HK-2 (cell line): ENCODE data around the gene CTPS1.

Experiments
- DNase-seq: peaks from one replicate; pipeline ENCODE4 v3.0.0-alpha.2; 2018; ENCODE audit not compliant: unreplicated experiment

CTPS1 gene

DNA sequence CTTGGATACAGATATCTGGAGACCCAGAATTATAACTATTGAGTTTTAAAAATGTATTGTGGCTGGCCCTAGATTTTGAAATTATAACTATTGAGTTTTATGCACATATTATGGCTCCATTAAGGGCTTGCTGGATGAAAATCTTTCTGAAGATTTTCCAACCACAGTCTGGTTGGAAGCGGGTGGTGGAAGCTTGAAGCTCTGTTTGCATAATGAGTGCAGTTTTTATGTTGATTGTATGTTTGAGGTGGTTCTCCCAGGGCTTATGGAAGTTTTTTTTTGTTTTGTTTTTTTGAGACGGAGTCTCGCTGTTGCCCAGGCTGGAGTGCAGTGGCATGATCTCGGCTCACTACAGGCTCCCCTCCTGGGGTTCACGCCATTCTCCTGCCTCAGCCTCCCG is 10.1 kb upstream of the CTPS1 start:
- no peak for DNase-seq

DNA sequence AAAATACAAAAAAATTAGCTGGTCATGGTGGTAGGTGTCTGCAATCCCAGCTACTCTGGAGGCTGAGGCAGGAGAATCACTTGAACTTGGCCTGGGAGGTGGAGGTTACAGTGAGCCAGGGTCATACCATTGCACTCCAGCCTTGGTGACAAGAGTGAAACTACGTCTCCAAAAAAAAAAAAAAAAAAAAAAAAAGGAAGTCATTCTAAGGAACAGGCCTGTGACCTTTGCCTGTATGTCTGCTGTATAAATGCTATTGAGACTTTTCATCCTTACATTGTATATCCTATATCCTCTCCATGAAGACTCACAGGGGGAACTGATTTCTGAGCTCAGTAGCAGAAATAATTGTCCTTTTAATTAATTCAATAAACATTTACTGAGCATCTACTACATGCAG is 7.5 kb upstream of the CTPS1 start:
- no peak for DNase-seq

DNA sequence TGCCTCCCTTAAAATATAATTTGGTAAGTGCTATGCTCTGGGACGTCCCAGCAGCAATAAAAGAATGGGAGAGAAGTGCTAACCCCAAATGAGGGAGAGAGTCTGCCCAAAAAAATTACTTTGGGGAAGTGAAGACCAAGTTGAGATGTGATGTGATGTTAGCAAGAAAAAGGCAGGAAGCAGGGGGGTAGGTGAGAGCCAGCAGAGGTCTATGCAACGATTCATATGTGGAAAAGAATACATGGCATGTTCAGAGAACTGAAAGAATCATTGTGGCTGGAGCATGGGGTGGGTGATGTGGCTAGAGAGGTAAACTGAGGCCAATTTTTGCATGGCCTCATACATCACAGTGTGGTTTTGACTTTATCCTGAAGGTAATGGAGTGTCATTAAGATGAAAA is 5.6 kb upstream of the CTPS1 start:
- no peak for DNase-seq

DNA sequence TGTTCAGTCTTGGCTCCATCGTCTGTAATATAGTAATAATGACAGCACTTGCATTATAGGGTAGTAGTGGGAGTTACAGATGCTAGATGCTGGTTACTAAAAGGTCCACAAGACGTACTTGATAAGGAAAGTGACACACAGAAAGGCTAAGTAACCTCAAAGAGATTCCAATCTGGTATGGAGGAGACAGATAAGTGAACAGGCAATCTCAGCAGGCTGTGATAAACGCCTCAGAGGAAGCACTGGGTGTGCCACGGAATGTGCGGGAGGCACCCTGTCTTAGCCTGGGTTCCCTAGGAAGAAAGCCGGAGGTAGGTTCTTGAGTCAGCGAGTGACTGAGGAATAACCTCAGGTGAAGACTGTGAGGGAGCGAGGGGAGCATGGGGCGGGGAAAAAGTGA is 4.6 kb upstream of the CTPS1 start:
- DNase-seq: no peak

DNA sequence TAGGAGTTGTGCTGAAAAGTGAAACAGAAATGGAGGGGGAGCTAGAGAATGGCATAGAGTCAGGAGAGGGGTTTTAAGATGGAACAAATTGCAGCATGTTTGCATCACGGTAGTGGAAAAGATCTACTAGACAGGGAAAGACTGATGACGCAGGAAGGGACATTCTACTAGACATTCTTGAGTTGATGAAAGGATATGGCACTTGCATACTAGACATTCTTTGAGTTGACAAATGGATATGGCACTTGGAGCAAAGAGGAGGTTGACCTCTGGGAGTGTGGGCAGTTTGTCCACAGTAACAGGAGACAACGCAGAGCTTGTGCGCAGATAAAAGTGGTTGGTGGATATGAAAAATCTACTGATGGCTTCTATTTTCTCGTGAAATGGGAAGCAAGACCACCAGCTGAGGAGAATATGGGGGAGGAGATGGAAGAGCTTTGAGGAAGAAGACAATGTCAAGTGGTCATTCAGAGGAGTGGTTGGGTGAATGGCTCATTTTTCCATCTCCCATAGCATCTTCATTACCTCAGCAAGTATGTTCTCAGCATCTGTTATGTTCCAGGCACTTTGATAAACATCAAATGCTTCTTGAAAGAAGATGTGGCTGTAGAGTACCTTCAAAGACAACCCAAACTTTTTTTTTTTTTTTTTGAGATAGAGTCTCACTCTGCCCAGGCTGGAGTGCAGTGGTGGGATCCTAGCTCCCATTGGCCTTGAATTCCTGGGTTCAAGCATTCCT is 2.4 kb upstream of the CTPS1 start:
- DNase-seq: no peak

DNA sequence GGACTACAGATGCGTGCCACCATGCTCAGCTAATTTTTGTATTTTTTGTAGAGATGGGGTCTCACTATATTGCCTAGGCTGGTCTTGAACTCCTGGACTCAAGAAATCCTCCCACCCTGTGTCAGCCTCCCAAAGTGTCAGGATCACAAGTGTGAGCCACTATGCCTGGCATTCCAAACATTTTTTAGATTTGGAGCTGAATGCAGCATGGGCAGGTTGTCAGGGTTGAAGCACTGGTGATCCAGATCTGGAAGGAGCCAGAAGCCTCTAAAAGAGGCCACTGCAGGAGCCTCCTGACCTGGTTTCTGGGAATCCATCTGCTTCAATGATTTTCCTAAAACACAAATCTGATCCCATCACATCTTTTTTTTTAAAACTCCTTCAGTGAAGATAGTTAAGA is 1.8 kb upstream of the CTPS1 start:
- no peak for DNase-seq

DNA sequence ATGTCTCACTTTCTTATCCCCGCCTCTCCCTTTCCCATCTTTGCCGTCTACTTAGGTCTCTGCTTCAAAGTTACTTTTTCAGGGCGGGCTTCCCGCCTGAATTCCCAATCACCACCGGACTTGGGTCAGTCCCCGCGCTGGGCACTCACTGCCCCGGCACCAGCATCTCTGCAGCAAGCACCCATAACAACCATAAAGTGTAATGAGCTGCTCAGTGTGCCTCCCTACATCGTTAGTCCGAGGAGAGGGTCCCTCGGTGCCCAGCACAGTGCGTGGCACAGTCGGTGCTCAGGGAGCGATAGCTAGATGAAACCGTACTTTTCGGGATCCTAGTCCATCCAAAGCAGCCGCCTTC is 633 bp upstream of the CTPS1 start:
- DNase-seq: no peak

DNA sequence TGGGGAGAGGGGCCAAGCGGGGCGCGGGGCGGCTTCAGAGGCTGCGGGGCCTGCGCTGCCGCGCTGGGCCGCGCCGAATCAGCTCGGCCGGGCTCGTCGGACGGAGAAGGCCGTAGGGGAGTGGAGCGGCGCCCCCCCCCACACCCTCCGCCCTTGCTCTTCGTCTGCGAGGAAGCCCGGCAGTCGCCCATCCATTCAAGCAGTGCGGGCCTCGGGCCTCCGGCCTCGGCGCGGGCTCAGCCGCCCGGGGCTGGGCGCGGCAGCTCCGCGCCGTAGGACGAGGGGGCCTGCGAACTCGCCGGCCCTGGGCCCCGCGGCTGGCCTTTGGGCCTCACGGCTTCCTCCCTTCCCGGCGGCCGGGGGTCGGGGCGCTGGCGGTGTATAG is 564 bp downstream of the CTPS1 start:
- DNase-seq: no peak

DNA sequence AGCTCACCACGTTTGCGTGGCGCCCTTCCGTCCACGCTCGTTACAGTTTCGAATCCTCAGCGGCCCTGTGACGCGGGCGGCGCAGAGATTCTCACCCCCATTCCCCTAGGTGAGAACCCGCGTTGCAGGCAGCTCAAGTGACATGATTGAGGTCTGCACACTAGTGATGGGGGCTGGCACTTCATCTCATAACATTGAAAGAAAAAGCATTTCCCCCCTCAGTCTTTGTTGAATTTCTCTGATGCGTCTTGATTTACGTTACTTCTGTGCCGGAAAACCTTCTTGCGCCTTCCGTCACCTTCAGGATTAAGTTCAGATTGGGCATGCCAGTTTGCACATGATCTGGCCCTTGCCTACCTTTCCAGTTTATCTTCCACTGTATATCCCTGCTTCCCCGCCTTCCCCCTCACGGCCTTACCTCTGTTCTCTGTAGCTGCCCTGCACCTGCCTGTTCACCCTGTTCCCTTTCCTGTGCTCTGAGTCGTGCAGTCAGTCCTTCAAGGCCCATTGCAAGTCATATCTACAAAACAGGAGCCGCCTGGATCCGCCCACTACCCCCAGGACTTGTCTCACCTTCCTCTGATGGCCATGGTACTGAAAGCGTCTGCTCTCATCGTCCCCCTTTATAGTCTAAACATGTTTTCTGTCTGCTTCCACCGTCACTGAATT is 1.1 kb downstream of the CTPS1 start:
- DNase-seq: peak; percentile 68

DNA sequence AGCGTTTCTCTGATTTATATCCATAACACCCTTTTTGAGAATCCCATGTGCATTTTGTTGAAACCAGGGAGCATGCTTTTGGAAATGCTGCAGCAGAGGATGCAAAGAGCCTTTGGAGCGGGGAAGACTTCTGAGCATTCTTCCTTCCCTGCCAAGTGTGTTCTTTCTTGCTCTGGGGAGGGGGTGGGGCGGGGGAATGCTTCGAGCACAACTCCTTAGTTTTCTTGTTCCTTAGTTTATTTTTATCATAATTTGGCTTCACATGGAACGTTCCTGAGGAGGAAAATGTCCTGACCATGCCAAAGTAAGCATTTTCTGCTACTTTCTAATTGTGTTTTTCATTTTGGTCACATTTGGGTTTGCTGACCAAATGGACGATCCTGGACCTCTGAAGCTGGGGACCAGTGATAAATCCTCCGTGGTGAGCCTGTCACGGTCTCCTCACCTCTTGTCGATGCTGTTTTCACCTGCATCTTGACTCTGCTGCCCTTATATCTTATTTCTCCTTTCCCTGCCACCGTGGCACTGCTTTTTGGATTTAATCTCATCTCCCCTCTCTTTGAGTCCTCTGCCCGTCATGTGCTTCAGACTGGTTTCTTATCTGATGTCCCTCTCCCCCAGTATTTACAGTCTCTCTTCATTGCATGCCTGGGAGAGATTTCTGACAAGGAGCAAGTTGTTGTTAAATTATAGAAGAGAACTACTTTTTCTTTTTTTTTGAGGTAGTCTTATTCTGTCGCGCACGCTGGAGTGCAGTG is 2.4 kb downstream of the CTPS1 start:
- no peak for DNase-seq

DNA sequence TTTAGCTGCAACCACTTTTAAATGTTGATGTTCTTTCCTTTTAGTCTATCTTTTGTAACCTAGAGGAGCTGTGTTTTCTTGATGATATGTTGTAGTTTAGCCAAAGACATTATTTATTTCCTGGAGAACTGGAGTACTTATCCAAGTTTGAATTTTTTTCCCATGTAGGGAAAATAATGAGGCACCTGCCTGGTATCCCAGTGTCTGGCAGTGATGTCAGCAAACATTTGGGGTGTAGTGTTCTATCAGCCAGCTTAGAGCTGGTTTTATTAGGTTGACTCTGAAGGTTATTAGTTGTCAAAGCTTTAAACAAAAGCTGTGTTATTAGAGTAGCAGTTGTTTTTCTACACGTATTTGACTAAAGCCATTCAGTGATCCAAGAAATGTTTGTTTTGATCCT is 3.2 kb downstream of the CTPS1 start:
- DNase-seq: no peak

DNA sequence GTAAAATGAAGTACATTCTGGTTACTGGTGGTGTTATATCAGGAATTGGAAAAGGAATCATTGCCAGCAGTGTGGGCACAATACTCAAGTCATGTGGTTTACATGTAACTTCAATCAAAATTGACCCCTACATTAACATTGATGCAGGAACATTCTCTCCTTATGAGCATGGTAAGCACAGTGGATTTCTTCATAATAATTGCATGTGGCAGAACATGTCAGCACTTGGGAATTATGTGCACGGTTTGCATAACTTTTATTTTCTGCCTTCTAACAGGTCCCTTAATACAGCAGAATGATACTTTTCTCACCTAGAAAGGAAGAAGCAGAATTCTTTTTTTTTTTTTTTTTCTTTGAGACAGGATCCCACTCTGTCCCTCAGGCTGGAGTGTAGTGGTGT is 3.8 kb downstream of the CTPS1 start:
- DNase-seq: no peak

DNA sequence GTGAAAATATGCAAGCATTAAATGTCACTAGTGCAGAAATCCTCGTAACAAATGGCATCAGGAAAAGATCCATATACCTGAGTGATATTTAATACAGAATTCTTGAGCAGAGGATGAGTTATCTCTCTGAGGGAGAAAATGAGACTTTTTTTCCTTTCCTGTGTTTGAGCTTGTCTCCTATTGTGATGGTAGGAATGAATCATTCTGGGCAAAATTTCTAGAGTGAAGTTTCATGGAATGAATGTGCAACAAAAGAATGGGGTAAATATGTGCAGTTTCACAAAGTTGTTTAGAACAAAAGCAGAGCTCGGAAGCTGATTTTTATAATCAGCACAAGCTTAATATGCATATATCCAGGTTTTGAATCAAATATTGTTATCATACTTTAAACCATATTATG is 4.6 kb downstream of the CTPS1 start:
- DNase-seq: no peak

DNA sequence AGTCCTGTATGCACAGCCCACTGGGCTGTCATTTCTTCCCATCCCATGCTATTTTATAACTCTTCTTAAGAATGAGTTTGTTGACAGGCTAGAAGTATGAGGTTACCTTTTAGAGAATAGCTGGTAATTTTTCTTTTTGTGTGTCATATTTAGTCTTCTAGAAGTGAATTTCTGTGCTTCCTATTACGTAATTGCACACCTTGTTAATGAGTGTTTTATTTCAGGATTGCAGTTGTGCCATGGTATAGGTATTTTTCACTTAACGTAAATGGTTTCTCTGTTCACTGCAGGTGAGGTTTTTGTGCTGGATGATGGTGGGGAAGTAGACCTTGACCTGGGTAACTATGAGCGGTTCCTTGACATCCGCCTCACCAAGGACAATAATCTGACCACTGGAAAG is 5.0 kb downstream of the CTPS1 start:
- no peak for DNase-seq

DNA sequence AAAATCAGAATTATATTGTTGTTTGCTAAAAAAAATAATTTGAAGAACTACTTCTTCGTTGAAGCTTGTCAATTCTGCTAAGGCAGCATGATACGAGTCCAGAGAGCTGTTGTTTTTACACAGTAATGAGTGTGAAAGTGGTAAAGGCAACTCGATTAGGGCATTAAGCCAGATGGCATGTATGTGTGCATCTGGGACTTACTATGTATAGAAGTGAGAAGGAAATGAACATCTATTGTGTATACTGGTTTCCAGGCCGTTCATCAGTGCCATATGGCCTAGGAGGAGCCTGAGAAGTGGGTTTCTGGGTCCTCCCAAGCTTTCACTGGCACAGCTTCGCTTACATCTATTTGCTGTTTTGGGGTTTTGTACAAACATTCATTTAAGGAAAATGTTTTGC is 5.7 kb downstream of the CTPS1 start:
- DNase-seq: no peak

DNA sequence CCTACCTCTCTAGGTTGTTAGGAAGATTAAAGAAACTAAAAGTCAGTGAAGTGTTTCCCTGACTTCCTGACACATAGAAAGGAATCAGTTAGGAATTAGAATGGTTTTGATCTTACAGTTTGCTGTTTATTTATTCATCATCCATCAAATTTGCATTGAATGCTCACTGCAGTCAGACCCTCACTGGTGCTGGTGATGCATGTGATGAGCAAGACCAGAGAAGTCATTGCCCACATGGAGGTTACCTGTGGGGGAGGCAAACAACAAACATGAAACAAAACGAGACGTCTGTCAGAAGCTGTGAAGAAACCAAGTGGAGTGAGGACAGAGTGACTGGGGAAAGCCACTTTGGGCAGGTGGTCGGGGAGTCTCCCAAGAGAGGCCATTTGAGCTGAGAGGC is 6.4 kb downstream of the CTPS1 start:
- no peak for DNase-seq

DNA sequence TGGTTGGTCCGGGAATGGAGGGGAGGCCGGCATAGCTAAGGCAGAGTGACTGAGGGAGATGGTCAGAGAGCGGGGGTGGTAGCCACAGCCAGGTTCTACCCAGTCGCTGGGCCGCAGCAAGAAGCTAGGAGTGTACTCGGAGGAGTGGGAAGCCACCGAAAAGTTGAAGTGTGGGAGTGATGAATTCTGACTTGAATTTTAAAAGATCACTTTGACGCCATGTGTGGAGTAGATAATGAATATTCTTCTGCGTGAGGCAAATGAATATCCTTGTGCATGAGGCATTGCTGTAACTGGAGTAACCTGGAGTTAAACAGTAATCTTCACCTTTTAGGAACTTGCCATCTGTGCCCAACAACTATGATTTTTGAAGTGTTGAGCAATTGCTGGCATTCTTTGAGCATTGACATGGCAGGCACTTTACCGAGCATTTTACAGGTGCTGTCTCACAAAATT is 6.9 kb downstream of the CTPS1 start:
- no peak for DNase-seq

DNA sequence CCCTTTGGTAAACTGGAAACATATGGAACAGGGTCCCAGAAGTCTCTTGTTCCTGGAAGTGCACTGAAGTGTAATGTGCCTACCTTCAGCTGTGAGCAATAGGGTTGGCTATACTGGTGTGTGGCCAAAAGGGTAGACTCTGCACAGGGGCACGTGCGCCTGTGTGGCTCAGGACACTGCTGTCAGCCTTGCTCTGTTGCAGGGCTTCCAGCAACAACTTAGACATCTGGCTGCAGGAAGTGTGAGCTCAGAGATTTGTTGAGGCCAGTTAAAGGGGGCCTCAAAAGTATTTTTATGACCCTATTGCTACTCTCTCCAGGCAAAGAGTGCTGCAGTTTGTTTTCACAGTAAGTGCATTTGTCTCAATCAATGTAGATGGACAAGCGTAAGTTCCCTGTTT is 7.5 kb downstream of the CTPS1 start:
- DNase-seq: no peak

DNA sequence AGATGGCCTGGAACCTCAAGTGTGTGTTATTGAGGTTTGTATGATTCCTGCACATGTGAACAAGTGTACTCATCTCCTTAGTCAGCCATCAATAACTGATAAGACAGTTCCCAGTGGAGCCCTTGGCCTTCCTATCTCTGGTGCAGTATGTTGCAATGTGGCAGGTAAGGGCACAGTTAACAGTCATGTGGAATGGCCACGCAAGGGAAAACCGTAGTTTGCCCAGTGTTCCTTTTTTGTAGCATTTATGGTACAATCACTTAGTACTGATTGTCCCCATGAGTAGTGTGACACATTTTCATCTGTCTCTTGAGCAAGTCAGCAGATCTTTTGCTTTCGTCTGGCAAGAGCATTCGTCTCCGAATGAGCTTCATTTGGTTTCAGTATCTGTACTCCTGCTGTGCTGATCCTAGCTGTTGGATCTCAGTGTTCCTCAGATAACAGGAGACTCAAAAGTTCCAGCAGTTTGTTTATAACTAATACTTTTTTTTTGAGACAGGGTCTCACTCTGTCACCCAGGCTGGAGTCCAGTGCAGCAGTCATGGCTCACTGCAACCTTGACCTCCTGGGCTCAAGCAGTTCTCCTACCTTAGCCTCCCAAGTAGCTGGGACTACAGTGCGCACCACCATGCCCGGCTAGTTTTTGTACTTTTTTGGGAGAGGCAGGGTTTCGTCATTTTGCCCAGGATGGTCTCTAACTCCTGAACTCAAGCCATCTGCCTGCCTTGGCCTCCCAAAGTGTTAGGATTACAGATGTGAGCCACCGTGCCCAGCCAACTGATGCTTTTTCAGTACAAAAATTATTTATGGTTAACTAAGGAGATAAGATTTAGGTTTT is 8.2 kb downstream of the CTPS1 start:
- DNase-seq: no peak

DNA sequence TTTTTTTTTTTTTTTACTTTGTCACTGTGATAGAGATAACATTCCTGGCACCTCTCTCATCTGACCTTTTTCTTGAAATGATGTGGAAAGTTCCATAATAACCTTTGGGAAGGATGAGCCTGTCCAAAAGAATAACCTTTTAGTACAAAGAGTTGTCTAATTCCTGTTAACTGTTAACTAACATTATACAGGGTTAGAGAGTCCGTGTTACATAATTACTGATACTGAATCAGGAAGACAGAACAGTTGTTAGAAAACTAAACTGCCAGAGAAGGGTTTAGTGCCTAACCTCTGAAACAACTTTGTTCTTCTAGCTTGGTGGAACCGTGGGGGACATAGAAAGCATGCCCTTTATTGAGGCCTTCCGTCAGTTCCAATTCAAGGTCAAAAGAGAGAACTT is 8.8 kb downstream of the CTPS1 start:
- no peak for DNase-seq

DNA sequence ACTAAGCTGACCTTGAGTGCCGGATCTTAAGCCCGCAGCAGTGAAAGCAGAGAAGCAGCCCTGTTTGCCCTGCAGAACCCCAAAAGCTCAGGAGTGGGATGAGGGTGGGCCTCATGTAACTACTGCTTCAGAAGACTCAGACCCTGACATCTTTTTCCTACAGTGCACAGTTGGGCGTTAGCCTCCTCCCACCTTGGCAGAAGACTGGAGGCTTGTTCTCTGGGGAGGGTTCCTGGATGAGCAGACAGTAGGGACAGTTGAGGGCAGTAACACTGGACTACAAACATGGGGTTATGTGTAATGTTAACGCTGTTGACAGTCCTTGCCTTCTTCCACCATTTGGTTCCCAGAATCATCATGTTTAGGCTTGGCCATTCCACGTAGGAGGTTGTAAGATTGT is 9.6 kb downstream of the CTPS1 start:
- DNase-seq: no peak

DNA sequence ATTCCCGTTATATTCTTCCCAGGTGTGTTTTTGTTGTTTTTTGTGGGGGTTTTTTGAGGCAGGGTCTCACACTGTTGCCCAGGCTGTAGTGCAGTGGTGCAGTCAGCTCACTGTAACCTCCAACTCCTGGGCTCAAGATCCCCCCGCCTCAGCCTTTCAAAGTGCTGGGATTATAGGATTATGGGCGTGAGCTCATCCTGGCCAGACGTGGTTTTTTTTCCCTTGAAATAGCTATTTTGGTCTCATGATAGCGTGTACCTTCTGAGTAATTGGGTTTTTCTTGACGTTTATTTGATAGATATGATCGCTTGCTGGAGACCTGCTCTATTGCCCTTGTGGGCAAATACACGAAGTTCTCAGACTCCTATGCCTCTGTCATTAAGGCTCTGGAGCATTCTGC is 17.6 kb downstream of the CTPS1 start:
- DNase-seq: no peak
